RKO (cell line): ENCODE results near the gene HSPA4L.
A peak's percentile ranks its signal among the peaks of the same experiment; 100 is the strongest.

Experiments used
- DNase-seq: peaks from one replicate; pipeline ENCODE4 v3.0.0-alpha.2; 2016; ENCODE audit warnings: low spot score

Gene HSPA4L

GRCh38 chr4:127783955-127784770 is 2.0 kb downstream of the HSPA4L start:
- DNase-seq: peak; percentile 69

- DNase-seq: peak; percentile 47
Observed at GRCh38 chr4:127788517-127788916, 6.4 kb downstream of the HSPA4L start.

- no peak for DNase-seq
Observed at GRCh38 chr4:127791391-127791790, 9.3 kb downstream of the HSPA4L start.

GRCh38 chr4:127793528-127793927 is 11.4 kb downstream of the HSPA4L start:
- DNase-seq: no peak

- DNase-seq: no peak
Observed at GRCh38 chr4:127799711-127800110, 17.6 kb downstream of the HSPA4L start.

GRCh38 chr4:127809173-127809800 is 27.2 kb downstream of the HSPA4L start:
- DNase-seq: peak; percentile 16

- DNase-seq: no peak
Observed at GRCh38 chr4:127810551-127810950, 28.4 kb downstream of the HSPA4L start.

GRCh38 chr4:127822430-127822829 is 40.3 kb downstream of the HSPA4L start:
- no peak for DNase-seq

GRCh38 chr4:127828121-127828520 is 46.0 kb downstream of the HSPA4L start:
- DNase-seq: no peak

- no peak for DNase-seq
Observed at GRCh38 chr4:127829014-127829413, 46.9 kb downstream of the HSPA4L start.

- no peak for DNase-seq
Observed at GRCh38 chr4:127832585-127832984, 50.5 kb downstream of the HSPA4L start.

GRCh38 chr4:127843704-127844600 is 61.8 kb downstream of the HSPA4L start:
- DNase-seq: no peak

GRCh38 chr4:127844601-127845116 is 62.5 kb downstream of the HSPA4L start:
- no peak for DNase-seq

- DNase-seq: no peak
Observed at GRCh38 chr4:127846061-127846460, 63.9 kb downstream of the HSPA4L start.

- DNase-seq: no peak
Observed at GRCh38 chr4:127846765-127847164, 64.6 kb downstream of the HSPA4L start.

- no peak for DNase-seq
Observed at GRCh38 chr4:127849505-127850234, 67.5 kb downstream of the HSPA4L start.

GRCh38 chr4:127852661-127853060 is 70.5 kb downstream of the HSPA4L start:
- no peak for DNase-seq

GRCh38 chr4:127856196-127856812 is 74.2 kb downstream of the HSPA4L start:
- no peak for DNase-seq

- no peak for DNase-seq
Observed at GRCh38 chr4:127856813-127857447, 74.8 kb downstream of the HSPA4L start.

GRCh38 chr4:127857641-127858040 is 75.5 kb downstream of the HSPA4L start:
- no peak for DNase-seq

GRCh38 chr4:127868196-127868595 is 86.1 kb downstream of the HSPA4L start:
- no peak for DNase-seq
